ENCODE results near the gene KIFC1. TPM values are rescaled to one million over a fixed set of nuclear protein-coding genes. Genes with fewer than 3 reads are reported as not detected.
"Not testable (repeated sequence)": the region's sequence is repeated elsewhere in the genome, so short reads cannot be mapped to it uniquely, and the experiment has no call there.

The KIFC1 gene
- total and polyA plus RNA-seq, 2 donors (not counting 1 experiment from before 2014, with no cell fraction given) = 0.79 to 1.0 TPM

GRCh38 chr6:33375143-33375671 is 16.4 kb upstream of the KIFC1 start:
- DNase-seq = no peak
- no peaks in the 10 kb centered on the region for H3K4me1 Mint-ChIP-seq
- Histone ChIP-seq H3K4me3 (ENCODE audit: control extremely low read depth in 1 of 5, extremely low read depth in 1 of 5, insufficient read depth in 1 of 5, low read depth in 2 of 5, low read length in 4 of 5) (no peak overlapping the region), H3K27me3 (replicated peaks in 1 of 4; ENCODE audit: control extremely low read depth in 1 of 4, control insufficient read depth in 3 of 4, insufficient read depth in 4 of 4, low read length in 3 of 4) (no peaks in the 10 kb centered on the region), H3K9me3 (ENCODE audit: control extremely low read depth in 1 of 3, control insufficient read depth in 2 of 3, insufficient read depth in 1 of 3, low read length in 2 of 3) (no peaks in the 10 kb centered on the region), H2AFZ (ENCODE audit: insufficient read depth, low read depth, low read length, poor library complexity, severe bottlenecking) (no peak overlapping the region), H3K27ac (ENCODE audit: low read length in 2 of 2) (no peak overlapping the region), H3K36me3 (replicated peaks in 1 of 2; ENCODE audit: control extremely low read depth in 1 of 2, control insufficient read depth in 1 of 2, extremely low read depth in 1 of 2, insufficient read depth in 2 of 2, low read length in 1 of 2) (no peaks in the 10 kb centered on the region), H3K9ac (ENCODE audit: low read length) (no peak overlapping the region), H4K20me1 (ENCODE audit: control insufficient read depth, insufficient read depth, low read length, poor library complexity, severe bottlenecking) (no peaks in the 10 kb centered on the region), H3K79me2 (ENCODE audit: control insufficient read depth, insufficient read depth, low read length) (no peaks in the 10 kb centered on the region), H3K4me2 (replicated peaks; ENCODE audit: low read depth, low read length, poor library complexity, severe bottlenecking) (no peak overlapping the region), H3K4me1 (ENCODE audit: control insufficient read depth in 2 of 2, insufficient read depth in 2 of 2, low read length in 2 of 2) (no peaks in the 10 kb centered on the region)
- intact Hi-C loops (cut with micrococcal nuclease) = no loop called here
- ATAC-seq (ENCODE audit: low read depth) = no peak
- TF ChIP-seq CTCF (IDR thresholded peaks at IDR 0.05) (no peak), EZH2 (IDR thresholded peaks at IDR 0.05; ENCODE audit: borderline replicate concordance, insufficient read depth, low read depth, low read length, poor library complexity, severe bottlenecking) (no peak)
- WGBS (ENCODE audit: insufficient coverage) = 81% methylated on average over 5 of the region's 9 CpGs
- no peak overlapping the region for H3K27ac Mint-ChIP-seq
- H3K4me3 Mint-ChIP-seq = no peak overlapping the region
- H3K9me3 Mint-ChIP-seq (ENCODE audit: insufficient read depth) = no peaks in the 10 kb centered on the region
- CTCF ChIA-PET = interaction anchor here (1.3 to 1.9 kb wide), 2 partner anchors 16 to 31 kb away, joined by 5 to 6 read pairs; no protein-coding TSS in a partner anchor
- POLR2A ChIA-PET = interaction anchor here (0.6 to 0.7 kb wide), 2 partner anchors 103 to 218 kb away, joined by 4 to 5 read pairs; partner anchors contain the start of gene RPS18
- no peaks in the 10 kb centered on the region for H3K27me3 Mint-ChIP-seq

GRCh38 chr6:33377171-33377570 is 14.5 kb upstream of the KIFC1 start:
- ChIA-PET CTCF (no interaction called here), POLR2A (no interaction called here)
- Mint-ChIP-seq H3K27me3 (no peaks in the 10 kb centered on the region), H3K4me1 (no peaks in the 10 kb centered on the region), H3K4me3 (no peak overlapping the region), H3K9me3 (ENCODE audit: insufficient read depth) (no peaks in the 10 kb centered on the region), H3K27ac (no peak overlapping the region)
- H3K36me3 ChIP-seq (replicated peaks in 1 of 2; ENCODE audit: control extremely low read depth in 1 of 2, control insufficient read depth in 1 of 2, extremely low read depth in 1 of 2, insufficient read depth in 2 of 2, low read length in 1 of 2) = no peaks in the 10 kb centered on the region
- no peaks in the 10 kb centered on the region for H3K79me2 ChIP-seq (ENCODE audit: control insufficient read depth, insufficient read depth, low read length)
- no peaks in the 10 kb centered on the region for H4K20me1 ChIP-seq (ENCODE audit: control insufficient read depth, insufficient read depth, low read length, poor library complexity, severe bottlenecking)
- H3K27me3 ChIP-seq (replicated peaks in 1 of 4; ENCODE audit: control extremely low read depth in 1 of 4, control insufficient read depth in 3 of 4, insufficient read depth in 4 of 4, low read length in 3 of 4) = no peaks in the 10 kb centered on the region
- no peak overlapping the region for H2AFZ ChIP-seq (ENCODE audit: insufficient read depth, low read depth, low read length, poor library complexity, severe bottlenecking)
- no peak for DNase-seq
- no peak overlapping the region for H3K9ac ChIP-seq (ENCODE audit: low read length)
- intact Hi-C loops (cut with micrococcal nuclease) = no loop called here
- TF ChIP-seq CTCF (IDR thresholded peaks at IDR 0.05) (no peak), EZH2 (IDR thresholded peaks at IDR 0.05; ENCODE audit: borderline replicate concordance, insufficient read depth, low read depth, low read length, poor library complexity, severe bottlenecking) (no peak)
- no peak overlapping the region for H3K4me3 ChIP-seq (ENCODE audit: control extremely low read depth in 1 of 5, extremely low read depth in 1 of 5, insufficient read depth in 1 of 5, low read depth in 2 of 5, low read length in 4 of 5)
- H3K4me1 ChIP-seq (ENCODE audit: control insufficient read depth in 2 of 2, insufficient read depth in 2 of 2, low read length in 2 of 2) = no peaks in the 10 kb centered on the region
- no peak overlapping the region for H3K27ac ChIP-seq (ENCODE audit: low read length in 2 of 2)
- H3K4me2 ChIP-seq (replicated peaks; ENCODE audit: low read depth, low read length, poor library complexity, severe bottlenecking) = no peak overlapping the region
- no peak for ATAC-seq (ENCODE audit: low read depth)
- no peaks in the 10 kb centered on the region for H3K9me3 ChIP-seq (ENCODE audit: control extremely low read depth in 1 of 3, control insufficient read depth in 2 of 3, insufficient read depth in 1 of 3, low read length in 2 of 3)
- WGBS (ENCODE audit: insufficient coverage) = 100% methylated on average over 2 of the region's 4 CpGs

- H3K9ac ChIP-seq (ENCODE audit: low read length); DNase-seq; H3K27me3 ChIP-seq (replicated peaks in 1 of 4; ENCODE audit: control extremely low read depth in 1 of 4, control insufficient read depth in 3 of 4, insufficient read depth in 4 of 4, low read length in 3 of 4); H3K9me3 Mint-ChIP-seq (ENCODE audit: insufficient read depth); H3K27ac ChIP-seq (ENCODE audit: low read length in 2 of 2); H3K4me1 ChIP-seq (ENCODE audit: control insufficient read depth in 2 of 2, insufficient read depth in 2 of 2, low read length in 2 of 2); H3K9me3 ChIP-seq (ENCODE audit: control extremely low read depth in 1 of 3, control insufficient read depth in 2 of 3, insufficient read depth in 1 of 3, low read length in 2 of 3); H3K79me2 ChIP-seq (ENCODE audit: control insufficient read depth, insufficient read depth, low read length); H3K27me3 Mint-ChIP-seq; H2AFZ ChIP-seq (ENCODE audit: insufficient read depth, low read depth, low read length, poor library complexity, severe bottlenecking); H3K36me3 ChIP-seq (replicated peaks in 1 of 2; ENCODE audit: control extremely low read depth in 1 of 2, control insufficient read depth in 1 of 2, extremely low read depth in 1 of 2, insufficient read depth in 2 of 2, low read length in 1 of 2); H3K4me3 ChIP-seq (ENCODE audit: control extremely low read depth in 1 of 5, extremely low read depth in 1 of 5, insufficient read depth in 1 of 5, low read depth in 2 of 5, low read length in 4 of 5); H3K4me1 Mint-ChIP-seq; intact Hi-C loops (cut with micrococcal nuclease); H3K4me2 ChIP-seq (replicated peaks; ENCODE audit: low read depth, low read length, poor library complexity, severe bottlenecking); H3K27ac Mint-ChIP-seq; H3K4me3 Mint-ChIP-seq; ATAC-seq (ENCODE audit: low read depth); H4K20me1 ChIP-seq (ENCODE audit: control insufficient read depth, insufficient read depth, low read length, poor library complexity, severe bottlenecking): not testable (repeated sequence)
- WGBS (ENCODE audit: insufficient coverage) = 81% methylated on average over 6 of the region's 10 CpGs
- POLR2A ChIA-PET = interaction anchor here (0.6 to 0.7 kb wide), 3 partner anchors 26 to 71 kb away, joined by 3 to 8 read pairs (median 4); no protein-coding TSS in a partner anchor
- CTCF ChIA-PET = interaction anchor here (0.7 kb wide), 1 partner anchor 150 kb away, joined by 4 read pairs; no protein-coding TSS in a partner anchor
Measured at GRCh38 chr6:33379184-33379583, 12.4 kb upstream of the KIFC1 start.

Measured in B cell (primary cell).